ENCODE data around the gene ROS1. TPM values are rescaled to one million over a fixed set of nuclear protein-coding genes. Genes with fewer than 3 reads are reported as not detected.
"Not testable (repeated sequence)": the region's sequence is repeated elsewhere in the genome, so short reads cannot be mapped to it uniquely, and the experiment has no call there.

The ROS1 gene
- total RNA-seq, 4 donors from 2014 or later: not detected

DNA sequence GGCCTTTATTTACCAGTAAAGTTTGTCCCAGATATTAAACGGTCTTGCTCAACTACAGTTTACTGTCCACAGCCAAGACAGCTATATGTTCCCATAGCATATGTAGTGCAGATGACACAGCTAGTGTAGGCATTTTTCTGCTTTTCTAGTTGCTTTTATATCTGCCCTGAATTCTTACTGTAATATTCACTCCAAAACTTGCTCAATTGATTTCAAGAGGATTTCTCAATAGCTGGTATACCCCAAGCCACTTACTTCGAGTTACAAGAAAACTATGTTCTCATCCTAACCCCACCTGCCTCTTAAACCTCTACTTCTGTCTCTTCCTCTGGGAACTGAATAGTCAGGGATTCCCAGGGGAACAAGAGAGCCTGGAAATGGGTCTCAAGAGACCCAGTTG, 18.9 kb upstream of the ROS1 start:
- H3K4me3 ChIP-seq: no peak overlapping the region

GRCh38 chr6:117442313-117442712, 16.6 kb upstream of the ROS1 start:
- H3K4me3 ChIP-seq; H3K36me3 ChIP-seq; H3K27ac ChIP-seq; H3K4me1 ChIP-seq; H3K27me3 ChIP-seq; DNase-seq; ATAC-seq; intact Hi-C loops (cut with DNase I; ENCODE audit: low total_unique reads); H3K9me3 ChIP-seq: not testable (repeated sequence)
- in situ Hi-C loops (cut with MboI; ENCODE audit: low sequenced_read_pairs in 4 of 4): loop anchor here in 2 of 4 donors (10.0 kb wide), 2 partner anchors 98 to 112 kb away; no protein-coding TSS in a partner anchor

More for the DNA sequence above, 18.9 kb upstream of the ROS1 start:
- H3K36me3 ChIP-seq: no peaks in the 10 kb centered on the region
- no peak overlapping the region for H3K27ac ChIP-seq
- in situ Hi-C loops (cut with MboI; ENCODE audit: low sequenced_read_pairs in 4 of 4): loop anchor here in 2 of 4 donors (10.0 kb wide), 2 partner anchors 100 to 110 kb away; no protein-coding TSS in a partner anchor
- no peaks in the 10 kb centered on the region for H3K9me3 ChIP-seq
- DNase-seq: no peak
- H3K27me3 ChIP-seq: no peaks in the 10 kb centered on the region
- intact Hi-C loops (cut with DNase I; ENCODE audit: low total_unique reads): no loop called here
- TF ChIP-seq CTCF (IDR thresholded peaks at IDR 0.05 in 4 of 5, conservative IDR thresholded peaks at IDR 0.05 in 1 of 5) (no peak), POLR2A (IDR thresholded peaks at IDR 0.05) (no peak)
- H3K4me1 ChIP-seq: peaks cover 0 to 6% of the 10 kb centered on the region in 2 donors
- ATAC-seq: no peak

DNA sequence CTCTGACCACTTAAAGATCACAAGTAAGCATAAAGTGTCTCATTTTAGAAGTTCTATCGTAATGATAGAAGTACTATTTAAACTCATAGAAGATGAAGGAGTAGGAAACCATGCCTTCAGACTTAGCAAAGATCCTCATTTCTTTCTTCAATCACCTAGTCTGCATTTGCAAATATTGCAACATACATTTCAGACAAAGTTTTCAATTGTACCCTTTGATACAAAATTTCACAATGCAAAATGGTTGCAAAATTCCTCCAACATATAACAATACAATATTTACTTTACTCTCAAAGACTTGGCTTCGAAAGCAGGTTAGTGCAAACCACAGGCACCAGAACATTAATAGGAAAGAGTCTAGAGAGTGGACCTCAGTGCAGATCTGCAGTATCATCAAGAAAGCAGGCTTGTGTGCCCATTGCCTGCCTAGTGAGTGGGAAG, 16.1 kb upstream of the ROS1 start:
- H3K27ac ChIP-seq: no peak overlapping the region
- no peaks in the 10 kb centered on the region for H3K36me3 ChIP-seq
- H3K4me1 ChIP-seq: no peaks in the 10 kb centered on the region
- TF ChIP-seq POLR2A (IDR thresholded peaks at IDR 0.05) (no peak), CTCF (IDR thresholded peaks at IDR 0.05 in 4 of 5, conservative IDR thresholded peaks at IDR 0.05 in 1 of 5) (no peak)
- no peaks in the 10 kb centered on the region for H3K9me3 ChIP-seq
- DNase-seq: no peak
- in situ Hi-C loops (cut with MboI; ENCODE audit: low sequenced_read_pairs in 4 of 4): loop anchor here in 2 of 4 donors (10.0 kb wide), 2 partner anchors 97 to 113 kb away; no protein-coding TSS in a partner anchor
- no peak for ATAC-seq
- H3K4me3 ChIP-seq: no peak overlapping the region
- intact Hi-C loops (cut with DNase I; ENCODE audit: low total_unique reads): no loop called here
- H3K27me3 ChIP-seq: no peaks in the 10 kb centered on the region

- DNase-seq (no peak), ATAC-seq (no peak)
- Histone ChIP-seq H3K4me3 (no peak overlapping the region), H3K36me3 (no peaks in the 10 kb centered on the region), H3K4me1 (no peaks in the 10 kb centered on the region), H3K9me3 (no peaks in the 10 kb centered on the region), H3K27me3 (no peaks in the 10 kb centered on the region), H3K27ac (no peak overlapping the region)
- intact Hi-C loops (cut with DNase I; ENCODE audit: low total_unique reads): no loop called here
- no peak for TF ChIP-seq POLR2A (IDR thresholded peaks at IDR 0.05)
- TF ChIP-seq CTCF (IDR thresholded peaks at IDR 0.05 in 4 of 5, conservative IDR thresholded peaks at IDR 0.05 in 1 of 5): no peak
- in situ Hi-C loops (cut with MboI; ENCODE audit: low sequenced_read_pairs in 4 of 4): loop anchor here in 2 of 4 donors (10.0 kb wide), 2 partner anchors 96 to 114 kb away; no protein-coding TSS in a partner anchor
These were observed 15.2 kb upstream of the ROS1 start for GRCh38 chr6:117440706-117441525.

DNA sequence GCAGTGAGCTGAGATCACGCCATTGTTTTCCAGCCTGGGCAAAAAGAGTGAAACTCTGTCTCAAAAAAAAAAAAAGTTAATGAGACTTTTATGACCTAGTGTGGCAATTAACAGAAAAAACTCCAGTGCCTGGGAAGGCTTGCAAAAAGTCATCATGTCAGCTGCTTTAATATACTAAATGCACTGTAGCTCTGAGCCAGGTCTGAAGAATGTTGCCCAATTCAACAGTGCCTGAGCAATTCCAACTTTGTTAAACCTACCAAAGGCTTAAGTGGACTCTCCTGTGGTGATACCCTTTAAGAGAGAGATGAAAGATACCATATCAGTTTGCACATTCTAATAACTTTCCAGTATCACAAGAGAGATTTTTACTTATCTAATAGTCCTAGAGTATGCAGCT, 6.5 kb upstream of the ROS1 start:
- ATAC-seq: no peak
- Histone ChIP-seq H3K36me3 (no peaks in the 10 kb centered on the region), H3K27me3 (no peaks in the 10 kb centered on the region), H3K4me3 (no peak overlapping the region), H3K27ac (no peak overlapping the region), H3K9me3 (no peaks in the 10 kb centered on the region), H3K4me1 (no peaks in the 10 kb centered on the region)
- in situ Hi-C loops (cut with MboI; ENCODE audit: low sequenced_read_pairs in 4 of 4): no loop called here
- intact Hi-C loops (cut with DNase I; ENCODE audit: low total_unique reads): no loop called here
- TF ChIP-seq POLR2A (IDR thresholded peaks at IDR 0.05) (no peak), CTCF (IDR thresholded peaks at IDR 0.05 in 4 of 5, conservative IDR thresholded peaks at IDR 0.05 in 1 of 5) (no peak)
- no peak for DNase-seq

All from gastrocnemius medialis (tissue), 4 donors.